GM12873 (cell line): ENCODE data around the gene WDR43.

Experiments used
- CTCF ChIP-seq: IDR thresholded peaks from 2 replicates; pipeline ENCODE4 v1.5.1; 2012; ENCODE audit warnings: low read depth, mild to moderate bottlenecking, moderate library complexity, low read length, control low read depth; ENCODE audit not compliant: insufficient read depth; ENCODE audit errors: missing control alignments

The WDR43 gene

GRCh38 chr2:28960401-28960800 is 65.9 kb downstream of the WDR43 start:
- TF ChIP-seq CTCF: no peak

- TF ChIP-seq CTCF: no peak
Observed at GRCh38 chr2:28962505-28962904, 68.0 kb downstream of the WDR43 start.

GRCh38 chr2:28970464-28971160 is 76.1 kb downstream of the WDR43 start:
- TF ChIP-seq CTCF: no peak

- TF ChIP-seq CTCF: no peak
Observed at GRCh38 chr2:28972778-28973335, 78.4 kb downstream of the WDR43 start.

GRCh38 chr2:28974252-28974651 is 79.8 kb downstream of the WDR43 start:
- no peak for TF ChIP-seq CTCF

GRCh38 chr2:28975671-28976070 is 81.2 kb downstream of the WDR43 start:
- no peak for TF ChIP-seq CTCF

- no peak for TF ChIP-seq CTCF
Observed at GRCh38 chr2:28976584-28976983, 82.1 kb downstream of the WDR43 start.
